B cell (primary cell): ENCODE data around the gene TWF1. TPM values are rescaled to one million over a fixed set of nuclear protein-coding genes. Genes with fewer than 3 reads are reported as not detected.

Source experiments
- ATAC-seq: fragments of 200-7000 bp; cut with Tn5 transposase; one replicate; pipeline ENCODE4 v1.10.0; 2021; ENCODE audit warnings: low read depth, mild to moderate bottlenecking, moderate number of reproducible peaks, moderate library complexity
- CTCF ChIA-PET: fragments of 350-600 bp; sonication (Branson Sonifier 250); formaldehyde crosslinking; loops from one replicate; lab custom pipeline; 2021; ENCODE audit warnings: antibody characterized with exemption, inconsistent platforms; lab: Charles Lee
- POLR2A ChIA-PET: fragments of 350-600 bp; sonication (Branson Sonifier 250); formaldehyde crosslinking; loops from one replicate; lab custom pipeline; 2021; ENCODE audit warnings: antibody characterized with exemption; lab: Charles Lee
- DNase-seq: peaks from one replicate; pipeline ENCODE4 v3.0.0; 2013
- H2AFZ ChIP-seq: 2 replicates; pipeline ENCODE4 v1.6.1; 2012; ENCODE audit warnings: mild to moderate bottlenecking, low read depth, low read length; ENCODE audit not compliant: insufficient read depth, poor library complexity, severe bottlenecking
- H3K27ac ChIP-seq, 2 donors: 1 replicate in 1 of 2; 2 replicates in 1 of 2; pipeline ENCODE4 v1.5.1; 2012 to 2013; ENCODE audit warnings: low read length in 2 of 2, mild to moderate bottlenecking in 2 of 2, moderate library complexity in 1 of 2
- H3K27me3 ChIP-seq, 4 experiments: fragments of 200-600 bp in 1 of 4; sonication (generic) in 1 of 4; replicated peaks in 1 of 4; 1 replicate in 2 of 4; 2 replicates in 2 of 4; pipeline versions ENCODE4 v1.6.1 to v1.7.0; 2013 to 2016; ENCODE audit warnings: low read length in 3 of 4, mild to moderate bottlenecking in 2 of 4, mixed read lengths in 1 of 4, moderate library complexity in 1 of 4; ENCODE audit not compliant: insufficient read depth in 4 of 4, control insufficient read depth in 3 of 4; ENCODE audit errors: control extremely low read depth in 1 of 4
- H3K36me3 ChIP-seq, 2 experiments: replicated peaks in 1 of 2; 1 replicate in 1 of 2; 2 replicates in 1 of 2; pipeline versions ENCODE4 v1.6.1 to v1.7.1; 2013; ENCODE audit warnings: low read length in 1 of 2; ENCODE audit not compliant: insufficient read depth in 2 of 2, control insufficient read depth in 1 of 2; ENCODE audit errors: control extremely low read depth in 1 of 2, extremely low read depth in 1 of 2
- H3K4me1 ChIP-seq, 2 donors: fragments of 200-600 bp in 1 of 2; sonication (generic) in 1 of 2; 1 replicate in 1 of 2; 2 replicates in 1 of 2; pipeline versions ENCODE4 v1.5.1 to v1.6.1; 2013 to 2017; ENCODE audit warnings: low read length in 2 of 2; ENCODE audit not compliant: control insufficient read depth in 2 of 2, insufficient read depth in 2 of 2
- H3K4me2 ChIP-seq: replicated peaks from 2 replicates; pipeline ENCODE3; 2012; ENCODE audit warnings: mild to moderate bottlenecking, low read depth, low read length; ENCODE audit not compliant: poor library complexity, severe bottlenecking
- H3K4me3 ChIP-seq, 5 experiments: fragments of 200-600 bp in 1 of 5; sonication (generic) in 1 of 5; 1 replicate in 3 of 5; 2 replicates in 2 of 5; pipeline versions ENCODE4 v1.5.1 to v1.7.0; 2011 to 2016; ENCODE audit warnings: low read length in 4 of 5, mild to moderate bottlenecking in 4 of 5, low read depth in 2 of 5, control low read depth in 1 of 5, moderate library complexity in 1 of 5; ENCODE audit not compliant: insufficient read depth in 1 of 5; ENCODE audit errors: control extremely low read depth in 1 of 5, extremely low read depth in 1 of 5
- H3K79me2 ChIP-seq: fragments of 200-600 bp; sonication (generic); one replicate; pipeline ENCODE4 v1.6.0; 2016; ENCODE audit warnings: low read length; ENCODE audit not compliant: control insufficient read depth, insufficient read depth
- H3K9ac ChIP-seq: fragments of 200-600 bp; sonication (generic); 2 replicates; pipeline ENCODE4 v1.6.1; 2017; ENCODE audit warnings: mild to moderate bottlenecking, low read length, moderate library complexity
- H3K9me3 ChIP-seq, 3 donors: one replicate each; pipeline versions ENCODE4 v1.6.1 to v1.7.1; 2013; ENCODE audit warnings: low read length in 2 of 3; ENCODE audit not compliant: control insufficient read depth in 2 of 3, insufficient read depth in 1 of 3; ENCODE audit errors: control extremely low read depth in 1 of 3
- H4K20me1 ChIP-seq: 2 replicates; pipeline ENCODE4 v1.6.0; 2012; ENCODE audit warnings: mild to moderate bottlenecking, low read length; ENCODE audit not compliant: insufficient read depth, control insufficient read depth, poor library complexity, severe bottlenecking
- H3K27ac Mint-ChIP-seq: one replicate; pipeline ENCODE4 v1.8.0; 2021; ENCODE audit warnings: mixed read lengths
- H3K27me3 Mint-ChIP-seq: one replicate; pipeline ENCODE4 v1.8.0; 2021; ENCODE audit warnings: mixed read lengths
- H3K4me1 Mint-ChIP-seq: one replicate; pipeline ENCODE4 v1.8.0; 2021; ENCODE audit warnings: mixed read lengths
- H3K4me3 Mint-ChIP-seq: one replicate; pipeline ENCODE4 v1.8.0; 2021; ENCODE audit warnings: mixed read lengths
- H3K9me3 Mint-ChIP-seq: one replicate; pipeline ENCODE4 v1.8.0; 2022; ENCODE audit warnings: mixed read lengths; ENCODE audit not compliant: insufficient read depth
- CTCF ChIP-seq: fragments of 200-600 bp; IDR thresholded peaks from one replicate; pipeline ENCODE4 v1.8.0; 2022; ENCODE audit warnings: antibody characterized with exemption, mild to moderate bottlenecking
- EZH2 ChIP-seq: IDR thresholded peaks from 2 replicates; pipeline ENCODE4 v1.6.1; 2012; ENCODE audit warnings: borderline replicate concordance, low read depth, mild to moderate bottlenecking, moderate library complexity, low read length; ENCODE audit not compliant: insufficient read depth, poor library complexity, severe bottlenecking
- WGBS: methylation state at CpG from one replicate; pipeline ENCODE4 v1.1.5; 2013; ENCODE audit warnings: missing lambda C conversion rate; ENCODE audit not compliant: insufficient coverage; 5-methylcytosine and 5-hydroxymethylcytosine counted together
- intact Hi-C: fragments of 100-400 bp; cut with micrococcal nuclease; formaldehyde crosslinking; loops from one replicate; pipeline ENCODE4 v1.10.0; 2022
- polyA plus RNA-seq: library from polyadenylated mRNA; depleted of rRNA; stranded (reverse); fragments of >200 nt; gene quantifications from 2 replicates; pipeline ENCODE4 v1.2.3, GENCODE V29; 2012
- total RNA-seq, 2 donors: library from RNA; stranded (reverse); fragments of 120-200 nt in 1 of 2; gene quantifications; 1 replicate in 1 of 2; 2 replicates in 1 of 2; pipeline versions ENCODE4 v1.2.3 to v1.2.4, GENCODE V29; 2013 to 2022

TWF1 gene
- total and polyA plus RNA-seq, 2 donors (not counting 1 experiment from before 2014, with no cell fraction given), result 19.6 to 34.3 TPM

GRCh38 chr12:43815416-43815815 is 9.3 kb upstream of the TWF1 start:
- intact Hi-C loops, result no loop called here
- ChIA-PET POLR2A (no interaction called here), CTCF (no interaction called here)
- TF ChIP-seq CTCF (no peak), EZH2 (no peak)
- Mint-ChIP-seq H3K27ac (no peak overlapping the region), H3K9me3 (no peaks in the 10 kb centered on the region), H3K4me3 (no peak overlapping the region), H3K4me1 (no peaks in the 10 kb centered on the region), H3K27me3 (peaks cover 27% of the 10 kb centered on the region)
- Histone ChIP-seq H3K27ac (no peak overlapping the region), H2AFZ (no peak overlapping the region), H3K36me3 (no peaks in the 10 kb centered on the region), H3K4me1 (no peaks in the 10 kb centered on the region), H3K9ac (no peak overlapping the region), H3K79me2 (no peaks in the 10 kb centered on the region), H3K4me2 (no peak overlapping the region), H3K4me3 (no peak overlapping the region), H4K20me1 (no peaks in the 10 kb centered on the region), H3K9me3 (no peaks in the 10 kb centered on the region), H3K27me3 (no peaks in the 10 kb centered on the region)
- 88% methylated on average over 2 of the region's 3 CpGs for WGBS
- ATAC-seq, result no peak
- no peak for DNase-seq

DNA sequence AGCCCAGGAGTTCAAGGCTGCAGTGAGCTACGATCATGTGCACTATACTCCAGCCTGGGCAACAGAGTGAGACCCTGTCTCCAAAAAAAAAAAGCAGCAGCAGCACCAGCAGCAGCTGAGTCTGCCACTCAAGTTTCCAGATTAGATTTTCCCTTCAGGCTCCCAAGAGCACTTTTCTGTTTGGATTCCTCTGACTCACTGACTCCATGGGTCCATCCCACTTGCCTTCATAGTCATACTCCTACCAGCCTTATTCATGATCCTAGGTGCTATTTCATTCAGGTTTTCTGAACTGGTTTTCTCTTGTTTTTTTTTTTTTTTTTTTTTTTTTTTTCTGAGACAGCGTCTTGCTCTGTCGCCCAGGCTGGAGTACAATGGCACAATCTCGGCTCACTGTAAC is 6.8 kb upstream of the TWF1 start:
- H3K9me3 Mint-ChIP-seq, result no peaks in the 10 kb centered on the region
- H3K4me1 Mint-ChIP-seq, result no peaks in the 10 kb centered on the region
- intact Hi-C loops, result no loop called here
- WGBS, result 100% methylated on average over 1 of the region's 4 CpGs
- no peaks in the 10 kb centered on the region for H3K27me3 ChIP-seq
- H3K27me3 Mint-ChIP-seq, result peaks cover 17% of the 10 kb centered on the region
- no peak overlapping the region for H3K4me3 ChIP-seq
- ChIA-PET POLR2A (no interaction called here), CTCF (no interaction called here)
- no peak overlapping the region for H3K27ac ChIP-seq
- TF ChIP-seq EZH2 (no peak), CTCF (no peak)
- no peak overlapping the region for H3K9ac ChIP-seq
- H3K4me1 ChIP-seq, result no peaks in the 10 kb centered on the region
- H3K9me3 ChIP-seq, result no peaks in the 10 kb centered on the region
- no peaks in the 10 kb centered on the region for H3K79me2 ChIP-seq
- H3K36me3 ChIP-seq, result no peaks in the 10 kb centered on the region
- DNase-seq (no peak), ATAC-seq (no peak)
- H3K4me3 Mint-ChIP-seq, result no peak overlapping the region
- H4K20me1 ChIP-seq, result no peaks in the 10 kb centered on the region
- H3K4me2 ChIP-seq, result no peak overlapping the region
- H3K27ac Mint-ChIP-seq, result no peak overlapping the region
- no peak overlapping the region for H2AFZ ChIP-seq
